Transverse colon (tissue), 4 donors: ENCODE data around the gene IGFLR1. TPM values are rescaled to one million over a fixed set of nuclear protein-coding genes. Genes with fewer than 3 reads are reported as not detected.

Experiments used
- DNase-seq: peaks from one replicate; pipeline ENCODE4 v3.0.0-alpha.2; 2019
- H3K27ac ChIP-seq, 4 donors: fragments of 200-600 bp; sonication (generic); 2 replicates each; pipeline ENCODE4 v1.5.1; 2016 to 2018; ENCODE audit warnings: inconsistent platforms in 4 of 4
- H3K27me3 ChIP-seq: fragments of 200-600 bp; sonication (generic); 2 replicates; pipeline ENCODE4 v1.5.1; 2017; ENCODE audit warnings: inconsistent platforms
- H3K36me3 ChIP-seq, 4 donors: fragments of 200-600 bp; sonication (generic); 2 replicates each; pipeline ENCODE4 v1.5.1; 2017 to 2019; ENCODE audit warnings: inconsistent platforms in 4 of 4
- H3K4me1 ChIP-seq, 4 donors: fragments of 200-600 bp; sonication (generic); 2 replicates each; pipeline ENCODE4 v1.5.1; 2017 to 2020; ENCODE audit warnings: inconsistent platforms in 4 of 4
- H3K4me3 ChIP-seq, 4 donors: fragments of 200-600 bp; sonication (generic); 1 replicate in 1 of 4; 2 replicates in 3 of 4; pipeline versions ENCODE4 v1.5.1 to v1.6.1; 2017 to 2019; ENCODE audit warnings: inconsistent platforms in 4 of 4
- H3K9me3 ChIP-seq, 2 donors: fragments of 200-600 bp; sonication (generic); 2 replicates each; pipeline ENCODE4 v1.5.1; 2017 to 2019; ENCODE audit warnings: inconsistent platforms in 2 of 2
- EP300 ChIP-seq: sonication (generic); formaldehyde crosslinking; IDR thresholded peaks from one replicate; pipeline ENCODE4 v1.6.1; 2017; ENCODE audit warnings: antibody characterized with exemption, low read depth
- POLR2A ChIP-seq: fragments of 450-650 bp; IDR thresholded peaks from one replicate; pipeline ENCODE4 v1.6.1; 2016; ENCODE audit warnings: antibody characterized with exemption, mild to moderate bottlenecking, moderate library complexity
- WGBS, 2 donors: methylation state at CpG; one replicate each; pipeline ENCODE4 v1.1.5; 2018; ENCODE audit warnings: low coverage in 1 of 2; 5-methylcytosine and 5-hydroxymethylcytosine counted together
- in situ Hi-C, 4 donors: fragments of 200-750 bp; cut with MboI; loops; one replicate each; pipeline versions ENCODE4 v1.15.0 to v1.15.1; 2017; ENCODE audit warnings: low sequenced_read_pairs in 3 of 4, low pct_ligation_motif_present in 1 of 4, low pct_unique_long_range_greater_than_20kb in 1 of 4
- intact Hi-C: fragments of 100-400 bp; cut with DNase I; formaldehyde crosslinking; loops from one replicate; pipeline ENCODE4 v1.15.1; 2023; ENCODE audit warnings: low total_unique reads
- total RNA-seq, 4 donors: library from RNA; depleted of rRNA; stranded (reverse); fragments of >200 nt; gene quantifications; one replicate each; pipeline ENCODE4 v1.1.0, GENCODE V29; 2016

Gene IGFLR1
- total RNA-seq, 4 donors from 2014 or later = 0.40 to 7.3 (median 6.0) TPM

- no peak for TF ChIP-seq POLR2A
- TF ChIP-seq EP300 = no peak
- Histone ChIP-seq H3K4me3 (no peak overlapping the region), H3K9me3 (no peaks in the 10 kb centered on the region), H3K27me3 (no peaks in the 10 kb centered on the region), H3K27ac (no peak overlapping the region), H3K4me1 (no peaks in the 10 kb centered on the region), H3K36me3 (no peaks in the 10 kb centered on the region)
- intact Hi-C loops = no loop called here
- in situ Hi-C loops = loop anchor here in 1 of 4 donors (10.0 kb wide), 1 partner anchor 245 kb away; the partner anchor contains the start of gene LRFN3
- 84% methylated on average over 4 of the region's 4 CpGs; no CpG with 5 or more reads in 1 of the 2 donors for WGBS, 2 donors
- no peak for DNase-seq
Observed at GRCh38 chr19:35689836-35690235, 52.4 kb downstream of the IGFLR1 start.

Other genes with a start within 250 kb of the IGFLR1 start
- gene DMKN, start 228.8 kb downstream of the IGFLR1 start, total RNA-seq = 10 to 100 TPM in 2 of 4 donors, 1 to 10 TPM in 2; 2.7 to 18.1 (median 10.0) TPM
- not detected for gene SBSN, start 214.1 kb downstream of the IGFLR1 start, total RNA-seq
- not detected for gene GAPDHS, start 209.0 kb downstream of the IGFLR1 start, total RNA-seq
- gene TMEM147, start 196.8 kb downstream of the IGFLR1 start, total RNA-seq = 10 to 100 TPM; 29.5 to 77.0 (median 54.0) TPM
- not detected for gene ATP4A, start 178.8 kb downstream of the IGFLR1 start, total RNA-seq
- not detected for gene PMIS2, start 156.3 kb downstream of the IGFLR1 start, total RNA-seq
- gene HAUS5, start 129.7 kb downstream of the IGFLR1 start, total RNA-seq = 1 to 10 TPM; 3.7 to 6.6 (median 5.2) TPM
- 100 to 1,000 TPM in 1 of 4 donors, 10 to 100 TPM in 3; 53.1 to 107 (median 62.5) TPM for gene RBM42, start 113.4 kb downstream of the IGFLR1 start, total RNA-seq
- gene ETV2, start 100.7 kb downstream of the IGFLR1 start, total RNA-seq = 10 to 100 TPM in 1 of 4 donors, 1 to 10 TPM in 2, not detected in 1; 1.1 to 35.2 (median 3.5) TPM
- gene COX6B1, start 94.1 kb downstream of the IGFLR1 start, total RNA-seq = 1,000 to 10,000 TPM in 1 of 4 donors, 100 to 1,000 TPM in 3; 368 to 1,320 (median 628) TPM
- not detected for gene UPK1A, start 75.9 kb downstream of the IGFLR1 start, total RNA-seq
- gene ZBTB32, start 37.9 kb downstream of the IGFLR1 start, total RNA-seq = not detected
- gene KMT2B, start 24.4 kb downstream of the IGFLR1 start, total RNA-seq = 10 to 100 TPM; 31.8 to 63.9 (median 50.7) TPM
- 100 to 1,000 TPM in 1 of 4 donors, 10 to 100 TPM in 3; 34.8 to 122 (median 44.9) TPM for gene U2AF1L4, start 3.0 kb upstream of the IGFLR1 start, total RNA-seq
- 10 to 100 TPM in 3 of 4 donors, 1 to 10 TPM in 1; 6.6 to 80.0 (median 56.8) TPM for gene PSENEN, start 3.2 kb upstream of the IGFLR1 start, total RNA-seq
- gene LIN37, start 6.1 kb upstream of the IGFLR1 start, total RNA-seq = 10 to 100 TPM; 10.5 to 41.1 (median 15.8) TPM
- gene HSPB6, start 14.6 kb upstream of the IGFLR1 start, total RNA-seq = 100 to 1,000 TPM in 1 of 4 donors, 10 to 100 TPM in 3; 22.3 to 185 (median 43.9) TPM
- gene PROSER3, start 15.7 kb upstream of the IGFLR1 start, total RNA-seq = 10 to 100 TPM in 2 of 4 donors, 1 to 10 TPM in 2; 9.2 to 42.8 (median 24.6) TPM
- gene ARHGAP33, start 33.1 kb upstream of the IGFLR1 start, total RNA-seq = 10 to 100 TPM in 2 of 4 donors, 1 to 10 TPM in 2; 6.7 to 70.3 (median 17.2) TPM
- not detected for gene PRODH2, start 70.4 kb upstream of the IGFLR1 start, total RNA-seq
- not detected for gene NPHS1, start 110.1 kb upstream of the IGFLR1 start, total RNA-seq
- gene KIRREL2, start 114.5 kb upstream of the IGFLR1 start, total RNA-seq = not detected
- 10 to 100 TPM in 1 of 4 donors, 1 to 10 TPM in 2, under 1 TPM in 1; 1.00 to 10.5 (median 4.5) TPM for gene APLP1, start 126.1 kb upstream of the IGFLR1 start, total RNA-seq
- 10 to 100 TPM in 3 of 4 donors, 1 to 10 TPM in 1; 7.5 to 29.5 (median 13.1) TPM for gene NFKBID, start 158.1 kb upstream of the IGFLR1 start, total RNA-seq
- gene HCST, start 160.1 kb upstream of the IGFLR1 start, total RNA-seq = 1 to 10 TPM in 1 of 4 donors, not detected in 3; 9.4 TPM
- gene TYROBP, start 165.8 kb upstream of the IGFLR1 start, total RNA-seq = 10 to 100 TPM; 25.6 to 81.5 (median 52.2) TPM
- gene LRFN3, start 193.9 kb upstream of the IGFLR1 start, total RNA-seq = 10 to 100 TPM; 12.1 to 48.6 (median 16.6) TPM